Activated T-helper 2 cell treated with anti-CD3 and anti-CD28 coated beads, Interferon-gamma antibody, Interleukin-2, Interleukin-4, amounts not matched to agents 10 μg/mL and 5 μg/mL and 100 μg/mL, durations not matched to agents 14 hours and 24 hours and 36 hours (primary cell): ENCODE results near the gene KRTAP4-4. TPM values are rescaled to one million over a fixed set of nuclear protein-coding genes. Genes with fewer than 3 reads are reported as not detected.
"Not testable (repeated sequence)": the region's sequence is repeated elsewhere in the genome, so short reads cannot be mapped to it uniquely, and the experiment has no call there.

Experiments used
- DNase-seq: peaks from one replicate; pipeline ENCODE4 v3.0.0; 2021; ENCODE audit warnings: low spot score
- H3K27ac Mint-ChIP-seq: one replicate; pipeline ENCODE4 v1.8.0; 2021; ENCODE audit warnings: mixed read lengths
- H3K27me3 Mint-ChIP-seq: one replicate; pipeline ENCODE4 v1.8.0; 2021; ENCODE audit warnings: low read depth, mixed read lengths
- H3K36me3 Mint-ChIP-seq: one replicate; pipeline ENCODE4 v1.8.0; 2021; ENCODE audit warnings: low read depth, mixed read lengths
- H3K4me1 Mint-ChIP-seq: one replicate; pipeline ENCODE4 v1.8.0; 2021; ENCODE audit warnings: low read depth, mixed read lengths
- H3K4me3 Mint-ChIP-seq: one replicate; pipeline ENCODE4 v1.8.0; 2021; ENCODE audit warnings: low read depth, mild to moderate bottlenecking, moderate library complexity, mixed read lengths
- H3K9me3 Mint-ChIP-seq: one replicate; pipeline ENCODE4 v1.8.0; 2021; ENCODE audit warnings: mixed read lengths
- intact Hi-C: fragments of 100-400 bp; cut with micrococcal nuclease; formaldehyde crosslinking; loops from one replicate; pipeline ENCODE4 v1.15.1; 2023
- total RNA-seq: library from RNA; stranded (reverse); gene quantifications from 2 replicates; pipeline ENCODE4 v1.2.3, GENCODE V29; 2022

The KRTAP4-4 gene
- total RNA-seq, 1 donor from 2014 or later = not detected

DNA sequence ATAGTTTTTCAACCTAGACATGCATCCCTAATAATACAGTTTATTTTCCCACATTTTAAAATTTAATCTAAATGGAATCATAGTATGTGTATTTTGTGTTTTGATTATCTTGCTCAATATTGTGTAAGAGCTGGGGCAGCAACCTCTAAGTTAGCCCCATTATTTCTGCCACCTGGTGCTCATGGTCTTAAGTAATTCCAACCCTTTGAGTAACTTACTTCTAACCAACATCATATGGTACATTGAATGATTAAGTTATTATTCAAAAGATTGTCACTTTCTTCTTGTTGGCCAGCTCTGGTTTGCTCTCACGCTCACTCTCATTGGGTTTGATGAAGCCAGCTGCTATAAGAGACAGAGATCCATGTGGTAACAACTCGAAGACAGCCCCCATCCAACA is 11.3 kb upstream of the KRTAP4-4 start:
- Mint-ChIP-seq H3K4me3 (no peak overlapping the region), H3K4me1 (no peaks in the 10 kb centered on the region), H3K9me3 (no peaks in the 10 kb centered on the region), H3K27me3 (peaks cover 10% of the 10 kb centered on the region), H3K27ac (no peak overlapping the region), H3K36me3 (no peaks in the 10 kb centered on the region)
- DNase-seq = no peak
- intact Hi-C loops = no loop called here

DNA sequence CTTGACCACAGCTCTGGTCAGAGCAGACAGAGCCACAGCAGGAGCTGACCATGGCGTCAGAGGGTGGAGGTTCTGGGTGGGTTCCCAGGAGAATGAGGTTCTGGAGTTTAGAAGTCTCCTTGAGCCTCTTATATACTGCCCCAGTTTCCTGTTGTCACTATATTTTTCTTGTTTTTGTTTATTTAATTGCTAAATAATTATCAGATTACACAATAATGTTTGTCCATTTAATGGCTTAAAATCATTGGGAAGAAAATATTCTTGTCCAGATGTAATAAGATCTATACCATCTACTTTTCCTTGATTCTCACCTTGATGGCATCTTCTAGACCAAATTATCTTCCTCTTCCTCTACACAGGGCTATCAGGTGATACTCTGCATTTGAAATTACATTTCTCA is 7.6 kb upstream of the KRTAP4-4 start, which contains the start of gene KRTAP4-3:
TSS of gene KRTAP4-3 (minus strand) at position 101 of the 400 bp plus-strand sequence. CDS start at position 52, 49 bp downstream.
- Mint-ChIP-seq H3K27ac (no peak within 1 kb of the TSS), H3K9me3 (no peaks in the 10 kb centered on the region), H3K27me3 (peaks cover 10% of the 10 kb centered on the region), H3K4me1 (no peaks in the 10 kb centered on the region), H3K4me3 (no peak within 1 kb of the TSS), H3K36me3 (no peaks in the 10 kb centered on the region)
- intact Hi-C loops = no loop called here
- DNase-seq = no peak

GRCh38 chr17:41167561-41167960 is 7.0 kb upstream of the KRTAP4-4 start:
- Mint-ChIP-seq H3K4me1 (no peaks in the 10 kb centered on the region), H3K27me3 (peaks cover 12% of the 10 kb centered on the region), H3K36me3 (no peaks in the 10 kb centered on the region), H3K4me3 (no peak overlapping the region), H3K27ac (no peak overlapping the region), H3K9me3 (no peaks in the 10 kb centered on the region)
- intact Hi-C loops = no loop called here
- no peak for DNase-seq

DNA sequence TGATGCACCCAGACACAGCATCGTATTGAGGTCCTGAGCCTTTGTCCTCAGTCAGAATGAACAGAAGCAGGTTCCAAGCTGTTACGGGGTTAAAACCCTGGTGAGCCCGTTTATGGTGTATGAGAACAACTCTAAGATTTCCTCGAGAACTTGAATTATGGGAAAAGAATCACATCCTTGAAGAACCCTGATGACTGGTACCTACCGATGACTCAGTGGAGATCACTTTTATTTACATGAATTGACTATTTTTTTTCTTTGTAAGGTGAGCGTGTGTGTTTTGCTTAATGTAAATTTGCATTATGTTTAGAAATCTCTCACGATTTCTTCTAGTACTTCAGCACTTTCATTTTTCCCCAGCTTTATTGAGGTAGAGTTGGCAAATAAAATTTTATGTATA is 3.3 kb upstream of the KRTAP4-4 start:
- Mint-ChIP-seq H3K27ac (no peak overlapping the region), H3K27me3 (peaks cover 8% of the 10 kb centered on the region), H3K4me3 (no peak overlapping the region), H3K4me1 (no peaks in the 10 kb centered on the region), H3K9me3 (no peaks in the 10 kb centered on the region), H3K36me3 (no peaks in the 10 kb centered on the region)
- no peak for DNase-seq
- intact Hi-C loops = no loop called here

- H3K9me3 Mint-ChIP-seq, intact Hi-C loops, DNase-seq, H3K27ac Mint-ChIP-seq, H3K36me3 Mint-ChIP-seq, H3K4me1 Mint-ChIP-seq, H3K4me3 Mint-ChIP-seq: not testable (repeated sequence)
- peaks cover 13% of the 10 kb centered on the region for H3K27me3 Mint-ChIP-seq
These were observed 358 bp downstream of the KRTAP4-4 start for GRCh38 chr17:41160190-41160589.

- intact Hi-C loops = no loop called here
- H3K4me1 Mint-ChIP-seq = no peaks in the 10 kb centered on the region
- no peak for DNase-seq
- peaks cover 15% of the 10 kb centered on the region for H3K27me3 Mint-ChIP-seq
- H3K4me3 Mint-ChIP-seq = no peak overlapping the region
- no peaks in the 10 kb centered on the region for H3K9me3 Mint-ChIP-seq
- no peak overlapping the region for H3K27ac Mint-ChIP-seq
- H3K36me3 Mint-ChIP-seq = no peaks in the 10 kb centered on the region
These were observed 6.7 kb downstream of the KRTAP4-4 start for GRCh38 chr17:41153856-41154255.

- intact Hi-C loops = no loop called here
- Mint-ChIP-seq H3K9me3 (no peaks in the 10 kb centered on the region), H3K27me3 (peaks cover 12% of the 10 kb centered on the region), H3K4me1 (no peaks in the 10 kb centered on the region), H3K4me3 (no peak overlapping the region), H3K27ac (no peak overlapping the region), H3K36me3 (no peaks in the 10 kb centered on the region)
- no peak for DNase-seq
These were observed 9.0 kb downstream of the KRTAP4-4 start for GRCh38 chr17:41151525-41151924.

DNA sequence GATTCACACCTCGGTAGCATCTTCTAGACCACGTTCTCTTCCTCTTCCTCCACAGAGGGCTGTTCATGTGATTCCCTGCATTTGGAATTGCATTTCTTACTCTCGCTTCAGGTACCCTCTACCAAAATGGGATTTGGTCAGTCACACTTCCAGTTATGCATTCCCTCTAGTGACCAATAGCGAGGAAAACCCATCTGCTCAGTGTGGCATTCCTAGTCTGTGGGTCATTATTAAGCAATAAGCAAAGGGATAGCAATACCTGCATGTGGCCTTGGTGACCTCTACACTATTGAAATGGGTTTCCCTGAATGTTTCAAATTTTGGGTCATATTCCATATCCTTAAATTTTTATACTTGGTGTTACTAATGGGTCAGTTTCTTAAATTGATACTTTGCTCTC is 10.5 kb downstream of the KRTAP4-4 start:
- DNase-seq = no peak
- Mint-ChIP-seq H3K9me3 (peaks cover 2% of the 10 kb centered on the region), H3K27me3 (peaks cover 8% of the 10 kb centered on the region), H3K4me1 (no peaks in the 10 kb centered on the region), H3K27ac (no peak overlapping the region), H3K4me3 (no peak overlapping the region), H3K36me3 (no peaks in the 10 kb centered on the region)
- intact Hi-C loops = no loop called here

- no peak within 1 kb of the TSS for H3K27ac Mint-ChIP-seq
- H3K36me3 Mint-ChIP-seq = no peaks in the 10 kb centered on the region
- peaks cover 8% of the 10 kb centered on the region for H3K27me3 Mint-ChIP-seq
- H3K4me1 Mint-ChIP-seq = no peaks in the 10 kb centered on the region
- intact Hi-C loops = no loop called here
- no peak within 1 kb of the TSS for H3K4me3 Mint-ChIP-seq
- peaks cover 3% of the 10 kb centered on the region for H3K9me3 Mint-ChIP-seq
- no peak for DNase-seq
These were observed 10.9 kb downstream of the KRTAP4-4 start, which contains the start of gene KRTAP4-5 for GRCh38 chr17:41149652-41149985. TSS of gene KRTAP4-5 (minus strand) at chr17:41149825. CDS start at chr17:41149767, 58 bp downstream.

DNA sequence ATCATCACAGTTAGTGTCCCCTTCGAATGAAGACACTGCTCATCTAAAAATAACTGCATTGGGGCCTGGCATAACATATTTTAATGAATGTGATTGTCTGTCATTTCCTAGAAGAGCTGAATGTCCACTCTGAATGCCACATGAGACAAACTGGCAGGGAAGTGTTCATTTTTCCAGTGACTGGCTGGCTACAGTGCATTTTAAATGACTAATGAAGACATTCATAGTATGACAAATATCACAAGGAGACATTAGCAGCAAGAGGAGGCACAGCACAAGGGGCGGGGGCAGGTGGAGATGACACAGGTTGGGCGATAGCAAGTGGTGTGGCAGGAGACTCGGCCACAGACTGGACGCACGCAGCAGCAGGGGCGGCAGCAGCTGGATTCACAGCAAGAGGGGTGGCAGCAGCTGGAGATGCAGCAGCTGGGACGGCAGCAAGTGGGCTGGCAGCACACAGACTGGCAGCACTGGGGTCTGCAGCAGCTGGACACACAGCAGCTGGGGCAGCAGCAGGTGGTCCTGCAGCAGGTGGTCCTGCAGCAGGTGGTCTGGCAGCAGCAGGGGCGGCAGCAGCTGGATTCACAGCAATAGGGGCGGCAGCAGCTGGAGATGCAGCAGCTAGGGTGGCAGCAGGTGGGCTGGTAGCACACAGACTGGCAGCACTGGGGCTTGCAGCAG is 11.4 kb downstream of the KRTAP4-4 start:
- H3K4me1 Mint-ChIP-seq, intact Hi-C loops, H3K4me3 Mint-ChIP-seq, H3K36me3 Mint-ChIP-seq, H3K27ac Mint-ChIP-seq, H3K9me3 Mint-ChIP-seq, H3K27me3 Mint-ChIP-seq, DNase-seq: not testable (repeated sequence)

DNA sequence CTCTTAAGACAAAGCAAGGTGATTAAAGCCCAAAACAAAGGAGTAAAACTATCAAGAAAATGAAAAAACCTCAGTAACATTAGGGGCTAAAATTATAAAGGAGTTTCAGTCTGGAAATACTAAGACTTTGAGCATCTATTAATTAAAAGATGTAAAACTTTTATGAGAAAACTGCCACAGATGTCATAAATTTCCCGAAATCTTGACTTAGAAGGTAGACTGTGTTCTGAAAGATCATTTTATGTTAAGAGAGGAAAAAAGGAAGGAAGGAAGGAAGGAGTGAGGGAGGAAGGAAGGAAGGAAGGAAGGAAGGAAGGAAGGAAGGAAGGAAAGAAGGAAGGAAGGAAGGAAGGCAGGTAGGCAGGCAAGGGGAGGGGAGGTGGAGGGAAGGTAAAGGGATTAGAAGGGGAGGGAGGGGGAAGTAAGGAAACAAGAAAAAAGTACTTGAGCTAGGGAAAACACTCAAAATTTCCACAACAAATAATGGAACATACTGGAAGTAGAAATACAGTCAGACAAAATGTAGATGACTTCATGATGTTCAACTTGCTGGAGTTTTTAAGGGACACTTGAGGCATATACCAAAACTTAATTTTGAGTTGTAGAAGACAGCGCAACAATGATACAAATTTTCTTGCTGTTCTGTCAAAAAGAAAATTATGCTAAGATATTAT is 12.9 kb downstream of the KRTAP4-4 start:
- intact Hi-C loops = no loop called here
- Mint-ChIP-seq H3K4me3 (no peak overlapping the region), H3K4me1 (no peaks in the 10 kb centered on the region), H3K27ac (no peak overlapping the region), H3K9me3 (peaks cover 15% of the 10 kb centered on the region), H3K27me3 (peaks cover 3% of the 10 kb centered on the region), H3K36me3 (no peaks in the 10 kb centered on the region)
- DNase-seq = no peak

DNA sequence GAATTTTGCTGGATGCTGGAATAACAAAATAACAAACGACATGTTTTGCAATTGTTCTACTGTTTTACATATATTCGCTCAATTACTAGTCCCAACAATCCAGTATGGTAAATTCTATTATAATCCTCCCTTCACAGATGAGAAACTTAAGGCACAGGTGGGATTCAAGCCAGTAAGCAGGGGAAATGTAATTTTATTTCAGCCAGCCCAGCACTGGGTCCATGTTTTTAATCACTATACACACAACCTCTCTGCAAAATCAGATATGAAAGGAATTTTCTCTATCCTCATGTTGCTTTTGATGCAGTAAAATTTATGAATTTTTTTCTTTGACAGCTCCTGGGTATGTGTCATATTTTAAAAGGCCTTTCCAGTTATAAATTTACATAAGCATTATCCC is 15.3 kb downstream of the KRTAP4-4 start:
- no peak overlapping the region for H3K27ac Mint-ChIP-seq
- peaks cover 3% of the 10 kb centered on the region for H3K27me3 Mint-ChIP-seq
- H3K9me3 Mint-ChIP-seq = peaks cover 28% of the 10 kb centered on the region
- DNase-seq = no peak
- intact Hi-C loops = no loop called here
- H3K4me3 Mint-ChIP-seq = no peak overlapping the region
- no peaks in the 10 kb centered on the region for H3K36me3 Mint-ChIP-seq
- no peaks in the 10 kb centered on the region for H3K4me1 Mint-ChIP-seq

DNA sequence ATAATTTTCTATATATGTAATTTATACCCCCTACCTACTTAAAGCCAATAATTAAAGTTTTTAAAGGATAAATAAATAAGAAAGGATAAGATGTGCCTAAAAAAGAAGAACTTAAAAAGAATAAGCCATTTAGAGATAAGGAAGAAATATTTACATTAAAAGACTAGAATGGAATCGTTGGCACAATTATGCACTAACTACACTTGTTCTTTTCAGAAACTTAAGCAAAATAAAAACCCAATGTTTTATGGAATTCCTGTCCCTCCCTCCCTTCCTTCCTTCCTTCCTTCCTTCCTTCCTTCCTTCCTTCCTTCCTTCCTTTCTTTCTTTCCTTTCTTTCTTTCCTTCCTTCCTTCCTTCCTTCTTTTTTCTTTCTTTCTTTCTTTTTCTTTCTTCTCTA is 15.7 kb downstream of the KRTAP4-4 start:
- H3K9me3 Mint-ChIP-seq = peaks cover 28% of the 10 kb centered on the region
- no peak overlapping the region for H3K4me3 Mint-ChIP-seq

More for the DNA sequence above, 15.7 kb downstream of the KRTAP4-4 start:
- peaks cover 3% of the 10 kb centered on the region for H3K27me3 Mint-ChIP-seq
- no peaks in the 10 kb centered on the region for H3K36me3 Mint-ChIP-seq
- no peak overlapping the region for H3K27ac Mint-ChIP-seq
- DNase-seq = no peak
- H3K4me1 Mint-ChIP-seq = no peaks in the 10 kb centered on the region
- intact Hi-C loops = no loop called here
